ENCODE data around the gene TMEM200A. TPM values are rescaled to one million over a fixed set of nuclear protein-coding genes. Genes with fewer than 3 reads are reported as not detected.

TMEM200A gene
- total RNA-seq, 1 experiment from 2014 or later: 22.9 TPM

GRCh38 chr6:130369831-130370230 lies 4.0 kb downstream of the TMEM200A start:
- BruUV-seq (replicated peaks): no TSS peak
- TF ChIP-seq EGR1 (IDR thresholded peaks at IDR 0.05; ENCODE audit: low read depth) (no peak), YY1 (IDR thresholded peaks at IDR 0.05; ENCODE audit: extremely low read depth, insufficient replicate concordance, low read depth, low read length) (no peak), ZBTB33 (IDR thresholded peaks at IDR 0.05; ENCODE audit: extremely low read depth, insufficient replicate concordance, low read length) (no peak), REST (IDR thresholded peaks at IDR 0.05; ENCODE audit: low read depth) (no peak), ELF1 (IDR thresholded peaks at IDR 0.05; ENCODE audit: borderline replicate concordance, low read depth) (no peak), TCF7L2 (IDR thresholded peaks at IDR 0.05; ENCODE audit: borderline replicate concordance, extremely low read depth, insufficient read depth, insufficient read length) (no peak), EZH2 (IDR thresholded peaks at IDR 0.05) (no peak), CBX3 (IDR thresholded peaks at IDR 0.05; ENCODE audit: low read depth) (no peak), SIN3A (IDR thresholded peaks at IDR 0.05; ENCODE audit: low read depth) (no peak), JUND (IDR thresholded peaks at IDR 0.05) (no peak), CTCF (IDR thresholded peaks at IDR 0.05 in 2 of 3, conservative IDR thresholded peaks at IDR 0.05 in 1 of 3; ENCODE audit: borderline replicate concordance in 1 of 3, insufficient read depth in 1 of 3, low read depth in 2 of 3, low read length in 2 of 3) (no peak), ATF3 (IDR thresholded peaks at IDR 0.05) (no peak), MAX (IDR thresholded peaks at IDR 0.05) (no peak), EZH2phosphoT487 (IDR thresholded peaks at IDR 0.05; ENCODE audit: borderline replicate concordance) (no peak), POLR2AphosphoS5 (IDR thresholded peaks at IDR 0.05; ENCODE audit: low read depth, low read length) (no peak), SP1 (IDR thresholded peaks at IDR 0.05; ENCODE audit: low read depth) (no peak), CEBPB (IDR thresholded peaks at IDR 0.05; ENCODE audit: low read depth) (no peak), FOSL1 (IDR thresholded peaks at IDR 0.05; ENCODE audit: low read depth) (no peak)
- ChIA-PET RAD21 (ENCODE audit: low non-redundant PET in 1 of 2, low total read pairs in 2 of 2, uncharacterized antibody in 2 of 2, unreplicated experiment in 2 of 2) (no interaction called here), POLR2A (no interaction called here), CTCF (no interaction called here)
- Histone ChIP-seq H3K4me1 (ENCODE audit: control insufficient read depth in 1 of 2, insufficient read depth in 2 of 2, low read length in 2 of 2) (peaks cover 0 to 17% of the 10 kb centered on the region in 2 experiments; a peak in 1 of 4 replicates), H3K9me2 (ENCODE audit: insufficient read depth) (no peaks in the 10 kb centered on the region), H3K27ac (ENCODE audit: low read depth, low read length) (no peak overlapping the region), H3K9me3 (ENCODE audit: control insufficient read depth in 1 of 2, insufficient read depth in 1 of 2, low read depth in 1 of 2, low read length in 2 of 2) (no peaks in the 10 kb centered on the region), H3K27me3 (ENCODE audit: insufficient read depth, low read length) (no peaks in the 10 kb centered on the region), H3K9ac (ENCODE audit: low read length) (no peak overlapping the region), H4K20me1 (ENCODE audit: insufficient read depth) (no peaks in the 10 kb centered on the region), H3K36me3 (ENCODE audit: control insufficient read depth in 1 of 2, insufficient read depth in 2 of 2, low read length in 2 of 2) (no peaks in the 10 kb centered on the region), H3K4me2 (ENCODE audit: low read length) (no peak overlapping the region), H3K79me2 (ENCODE audit: insufficient read depth, low read length) (peaks cover 66% of the 10 kb centered on the region), H2AFZ (ENCODE audit: low read depth, low read length, poor library complexity, severe bottlenecking) (no peak overlapping the region), H3K4me3 (replicated peaks in 1 of 2; ENCODE audit: low read depth in 1 of 2, low read length in 2 of 2) (no peak overlapping the region)
- DNase-seq (ENCODE audit: low read depth, low spot score): no peak
- intact Hi-C loops (cut with micrococcal nuclease): loop anchor here (10.0 kb wide), 1 partner anchor 135 kb away; no protein-coding TSS in a partner anchor
- ATAC-seq: no peak
